Endothelial cell (in vitro differentiated cells): Measurements from ENCODE around the gene TBC1D14. TPM values are rescaled to one million over a fixed set of nuclear protein-coding genes. Genes with fewer than 3 reads are reported as not detected.

Experiments used
- DNase-seq: peaks from one replicate; pipeline ENCODE4 v3.0.0; 2021; ENCODE audit warnings: low spot score
- H3K27ac Mint-ChIP-seq: one replicate; pipeline ENCODE4 v1.8.0; 2021; ENCODE audit warnings: mixed read lengths, inconsistent platforms; ENCODE audit not compliant: unreplicated experiment
- H3K27me3 Mint-ChIP-seq: one replicate; pipeline ENCODE4 v1.8.0; 2021; ENCODE audit warnings: mild to moderate bottlenecking, moderate library complexity, mixed read lengths, inconsistent platforms; ENCODE audit not compliant: unreplicated experiment
- H3K36me3 Mint-ChIP-seq: one replicate; pipeline ENCODE4 v1.8.0; 2021; ENCODE audit warnings: mild to moderate bottlenecking, low read depth, mixed read lengths, inconsistent platforms; ENCODE audit not compliant: unreplicated experiment
- H3K4me1 Mint-ChIP-seq: one replicate; pipeline ENCODE4 v1.8.0; 2021; ENCODE audit warnings: mild to moderate bottlenecking, mixed read lengths, inconsistent platforms; ENCODE audit not compliant: unreplicated experiment
- H3K4me3 Mint-ChIP-seq: one replicate; pipeline ENCODE4 v1.8.0; 2021; ENCODE audit warnings: mild to moderate bottlenecking, mixed read lengths, inconsistent platforms; ENCODE audit not compliant: unreplicated experiment
- H3K9me3 Mint-ChIP-seq: one replicate; pipeline ENCODE4 v1.8.0; 2021; ENCODE audit warnings: mixed read lengths, inconsistent platforms; ENCODE audit not compliant: unreplicated experiment
- total RNA-seq: library from RNA; stranded (reverse); fragmentation: NEBNext Ultra II Directional; extraction: Animal tissue kit (Norgen Biotek cat#: 25700); gene quantifications from one replicate; pipeline ENCODE4 v1.2.1, GENCODE V29; 2021; ENCODE audit not compliant: unreplicated experiment
- TF ChIP-seq, protein P1 (sequence below): fragments of 200-600 bp; sonication (generic); IDR thresholded peaks from one replicate; pipeline ENCODE4 v1.5.0; 2021; ENCODE audit warnings: antibody characterized with exemption; ENCODE audit not compliant: unreplicated experiment

TBC1D14 gene
- total RNA-seq, 1 donor from 2014 or later, result 33.0 TPM

DNA sequence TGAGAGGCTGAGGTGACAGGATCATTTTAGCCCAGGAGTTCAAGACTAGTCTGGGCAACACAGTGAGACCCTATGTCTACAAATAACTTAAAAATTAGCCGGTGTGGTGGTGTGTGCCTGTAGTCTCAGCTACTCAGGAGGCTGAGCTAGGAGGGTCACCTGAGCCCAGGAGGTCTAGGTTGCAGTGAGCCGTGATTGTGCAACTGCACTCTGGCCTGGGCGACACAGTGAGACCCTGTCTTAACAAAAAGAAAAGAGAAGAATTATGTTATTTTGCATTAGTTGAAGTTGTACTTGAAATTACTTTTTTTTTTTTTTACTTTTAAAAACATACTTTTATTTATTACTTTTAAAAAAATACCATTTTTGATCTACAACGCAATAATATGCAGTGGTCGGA is 111.7 kb downstream of the TBC1D14 start:
- Mint-ChIP-seq H3K4me3 (no peak overlapping the region), H3K9me3 (no peaks in the 10 kb centered on the region), H3K36me3 (peaks cover 30% of the 10 kb centered on the region), H3K4me1 (peaks cover 15% of the 10 kb centered on the region), H3K27ac (no peak overlapping the region), H3K27me3 (peaks cover 8% of the 10 kb centered on the region)
- TF ChIP-seq, protein P1, sequence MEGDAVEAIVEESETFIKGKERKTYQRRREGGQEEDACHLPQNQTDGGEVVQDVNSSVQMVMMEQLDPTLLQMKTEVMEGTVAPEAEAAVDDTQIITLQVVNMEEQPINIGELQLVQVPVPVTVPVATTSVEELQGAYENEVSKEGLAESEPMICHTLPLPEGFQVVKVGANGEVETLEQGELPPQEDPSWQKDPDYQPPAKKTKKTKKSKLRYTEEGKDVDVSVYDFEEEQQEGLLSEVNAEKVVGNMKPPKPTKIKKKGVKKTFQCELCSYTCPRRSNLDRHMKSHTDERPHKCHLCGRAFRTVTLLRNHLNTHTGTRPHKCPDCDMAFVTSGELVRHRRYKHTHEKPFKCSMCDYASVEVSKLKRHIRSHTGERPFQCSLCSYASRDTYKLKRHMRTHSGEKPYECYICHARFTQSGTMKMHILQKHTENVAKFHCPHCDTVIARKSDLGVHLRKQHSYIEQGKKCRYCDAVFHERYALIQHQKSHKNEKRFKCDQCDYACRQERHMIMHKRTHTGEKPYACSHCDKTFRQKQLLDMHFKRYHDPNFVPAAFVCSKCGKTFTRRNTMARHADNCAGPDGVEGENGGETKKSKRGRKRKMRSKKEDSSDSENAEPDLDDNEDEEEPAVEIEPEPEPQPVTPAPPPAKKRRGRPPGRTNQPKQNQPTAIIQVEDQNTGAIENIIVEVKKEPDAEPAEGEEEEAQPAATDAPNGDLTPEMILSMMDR, result no peak
- DNase-seq, result no peak

DNA sequence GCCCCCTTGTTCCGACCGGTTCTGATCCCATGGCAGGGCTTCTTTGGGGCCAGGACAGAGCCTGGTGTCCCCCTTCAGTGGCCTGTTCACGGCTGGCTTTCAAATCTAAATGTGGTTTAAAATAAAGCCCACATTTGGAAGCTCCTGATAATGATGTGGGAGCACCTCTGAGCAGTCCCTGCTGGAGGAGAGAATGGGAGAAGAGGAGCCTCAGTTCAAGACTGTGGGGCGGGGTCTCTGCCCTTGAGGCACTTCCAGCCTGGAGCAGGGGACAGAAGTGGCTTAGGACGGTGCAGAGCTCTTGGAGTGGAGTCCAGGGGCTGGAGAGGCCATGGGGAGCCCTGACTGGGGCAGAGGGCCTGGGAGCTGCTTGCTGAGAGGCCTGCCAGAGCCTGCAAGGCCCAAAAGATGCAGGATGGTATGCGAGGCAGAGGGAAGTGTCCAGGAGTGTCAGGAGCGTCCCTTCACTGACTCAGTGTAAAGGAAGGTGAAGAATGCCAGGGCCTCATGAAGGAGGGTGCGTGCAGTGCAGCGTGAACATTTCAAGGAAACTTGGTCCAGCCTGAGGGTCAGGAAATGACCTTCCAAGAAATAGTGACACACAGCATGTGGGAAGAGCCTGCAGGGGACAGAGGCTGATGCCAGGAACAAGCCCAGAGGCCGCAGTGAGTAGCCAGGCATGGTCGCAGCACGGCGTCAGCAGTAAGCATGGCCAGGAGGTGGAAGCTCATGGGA is 112.5 kb downstream of the TBC1D14 start:
- Mint-ChIP-seq H3K9me3 (no peaks in the 10 kb centered on the region), H3K27me3 (peaks cover 8% of the 10 kb centered on the region), H3K36me3 (peaks cover 34% of the 10 kb centered on the region), H3K4me3 (peak overlapping the region; percentile 43), H3K4me1 (peaks cover 16% of the 10 kb centered on the region), H3K27ac (peak overlapping the region; percentile 32)
- DNase-seq, result no peak
- TF ChIP-seq, protein P1, result no peak

GRCh38 chr4:7023486-7023885 is 113.9 kb downstream of the TBC1D14 start:
- peaks cover 16% of the 10 kb centered on the region for H3K4me1 Mint-ChIP-seq
- no peaks in the 10 kb centered on the region for H3K9me3 Mint-ChIP-seq
- DNase-seq, result no peak
- H3K4me3 Mint-ChIP-seq, result no peak overlapping the region
- TF ChIP-seq, protein P1, result no peak
- H3K27ac Mint-ChIP-seq, result no peak overlapping the region
- H3K36me3 Mint-ChIP-seq, result peaks cover 29% of the 10 kb centered on the region
- H3K27me3 Mint-ChIP-seq, result peaks cover 10% of the 10 kb centered on the region

- TF ChIP-seq, protein P1, result no peak
- Mint-ChIP-seq H3K27me3 (peaks cover 10% of the 10 kb centered on the region), H3K4me3 (no peak overlapping the region), H3K27ac (no peak overlapping the region), H3K36me3 (peaks cover 26% of the 10 kb centered on the region), H3K4me1 (peaks cover 16% of the 10 kb centered on the region), H3K9me3 (no peaks in the 10 kb centered on the region)
- no peak for DNase-seq
Observed at GRCh38 chr4:7023901-7024300, 114.3 kb downstream of the TBC1D14 start.

DNA sequence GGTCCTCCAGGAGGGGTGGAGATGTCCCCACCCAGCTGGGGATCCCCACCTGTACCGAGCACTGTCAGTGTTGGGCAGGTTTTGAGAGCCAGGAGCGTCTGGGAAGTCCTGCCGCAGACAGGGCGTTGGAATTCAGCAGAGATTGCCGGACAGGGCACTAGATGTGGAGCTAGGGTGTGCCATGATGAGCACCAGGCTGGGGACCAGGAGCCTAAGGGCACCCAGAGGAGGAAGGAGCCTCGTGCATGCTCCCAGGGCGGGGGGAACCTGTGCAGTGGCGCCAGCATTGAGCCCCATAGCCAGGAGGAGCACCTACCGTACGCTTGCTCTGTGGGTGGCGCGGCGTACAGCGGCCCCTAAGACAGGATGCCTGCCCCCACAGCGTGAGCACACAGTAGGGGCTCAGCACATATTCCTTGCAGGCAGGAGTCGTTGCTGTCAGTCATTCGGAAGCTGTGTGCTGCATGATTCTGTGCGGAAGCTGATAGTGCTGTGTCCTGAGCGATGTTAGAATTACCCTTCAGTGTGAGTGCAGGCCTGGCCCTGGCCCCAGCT is 114.8 kb downstream of the TBC1D14 start:
- no peaks in the 10 kb centered on the region for H3K9me3 Mint-ChIP-seq
- H3K36me3 Mint-ChIP-seq, result peaks cover 31% of the 10 kb centered on the region
- H3K27me3 Mint-ChIP-seq, result peaks cover 10% of the 10 kb centered on the region
- peaks cover 16% of the 10 kb centered on the region for H3K4me1 Mint-ChIP-seq
- DNase-seq, result no peak
- TF ChIP-seq, protein P1, result no peak
- H3K27ac Mint-ChIP-seq, result no peak overlapping the region
- H3K4me3 Mint-ChIP-seq, result no peak overlapping the region
